HG02798 (cell line): ENCODE data around the gene PRRT1.

Source experiments
- ATAC-seq: cut with Tn5 transposase; IDR thresholded peaks from one replicate; pipeline ENCODE4 v1.9.1; 2021; ENCODE audit warnings: mild to moderate bottlenecking; ENCODE audit not compliant: unreplicated experiment, poor library complexity

The PRRT1 gene

DNA sequence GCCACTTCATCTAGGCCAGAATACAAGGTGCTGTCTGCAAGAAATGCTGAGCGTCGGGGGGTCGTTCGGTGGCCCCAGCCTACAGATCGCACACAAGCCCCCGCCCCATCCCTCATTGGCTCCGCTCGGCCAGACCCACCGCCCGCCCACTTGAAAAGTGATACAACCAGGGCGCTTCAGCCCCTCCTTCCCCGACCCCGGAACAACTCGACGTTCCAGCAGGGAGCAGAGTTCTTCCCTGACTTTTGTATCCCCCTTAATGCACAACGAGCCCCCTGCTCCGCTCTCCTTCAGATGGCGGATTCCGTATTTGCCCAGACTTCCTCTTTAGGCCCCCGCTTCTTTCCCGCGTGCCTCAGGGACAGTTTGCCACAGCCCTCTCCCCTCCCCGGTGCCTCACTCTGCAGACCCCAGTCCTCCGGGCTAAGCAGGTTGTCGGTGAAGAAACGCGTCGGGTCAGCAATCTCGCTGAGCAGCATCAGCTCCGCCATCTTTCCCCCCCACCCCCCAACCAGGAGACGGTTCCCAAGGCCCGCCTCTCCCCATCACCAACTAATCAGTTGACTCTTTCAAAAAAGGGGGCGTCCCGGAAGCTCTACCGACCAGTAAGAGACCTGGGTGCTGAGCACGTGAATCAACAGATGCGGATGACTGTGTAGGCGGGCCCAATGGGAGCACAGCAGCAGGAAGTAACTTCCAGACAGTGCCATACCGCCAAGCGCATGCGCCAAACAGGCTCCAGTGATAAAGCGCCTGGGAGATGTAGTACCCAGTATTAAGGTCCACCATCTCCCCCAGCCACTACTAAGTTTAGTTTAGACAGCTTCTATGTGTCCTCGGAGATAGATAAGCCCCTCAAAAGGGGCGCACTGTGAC, 23.8 kb downstream of the PRRT1 start, which contains the start of gene ATF6B:
Gene ATF6B, minus strand, starts transcription at position 530 of the 876 bp plus-strand sequence. Its CDS starts 39 bp downstream, at position 491.
- peak; percentile 89 for ATAC-seq

DNA sequence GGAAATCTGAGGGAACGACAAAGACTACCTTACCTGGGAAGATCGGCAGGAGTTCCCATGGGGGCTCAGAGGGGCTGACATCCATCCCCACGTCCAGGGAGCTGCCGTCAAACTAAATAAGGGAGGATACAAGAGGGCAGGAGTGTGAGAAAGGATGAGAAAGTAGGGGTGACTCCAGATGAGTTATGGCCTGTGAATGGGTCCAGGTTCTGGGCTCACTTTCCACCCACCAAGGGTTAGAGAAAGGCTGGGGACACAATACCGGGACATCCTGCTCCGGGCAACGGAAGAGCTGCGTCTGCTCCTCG, 24.4 kb downstream of the PRRT1 start:
- ATAC-seq, result no peak

DNA sequence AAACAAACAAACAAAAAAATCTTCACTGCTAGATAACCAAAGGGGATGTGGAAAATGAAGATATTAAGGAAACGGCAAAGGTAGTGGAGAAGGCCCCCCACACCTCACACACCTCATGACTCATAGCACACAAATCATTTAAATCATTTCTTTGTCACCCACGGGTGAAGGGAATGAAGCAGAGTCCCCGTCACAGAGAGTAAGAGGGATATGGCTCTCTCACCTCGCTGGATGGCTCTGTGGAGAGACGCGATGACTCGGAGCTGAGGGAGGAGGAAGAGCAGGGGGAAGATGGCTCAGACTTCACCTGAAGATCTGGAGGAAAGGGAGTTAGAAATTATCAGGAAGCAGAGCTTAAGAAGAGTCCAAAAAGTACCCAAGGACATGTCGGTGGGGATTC, 24.9 kb downstream of the PRRT1 start:
- no peak for ATAC-seq

DNA sequence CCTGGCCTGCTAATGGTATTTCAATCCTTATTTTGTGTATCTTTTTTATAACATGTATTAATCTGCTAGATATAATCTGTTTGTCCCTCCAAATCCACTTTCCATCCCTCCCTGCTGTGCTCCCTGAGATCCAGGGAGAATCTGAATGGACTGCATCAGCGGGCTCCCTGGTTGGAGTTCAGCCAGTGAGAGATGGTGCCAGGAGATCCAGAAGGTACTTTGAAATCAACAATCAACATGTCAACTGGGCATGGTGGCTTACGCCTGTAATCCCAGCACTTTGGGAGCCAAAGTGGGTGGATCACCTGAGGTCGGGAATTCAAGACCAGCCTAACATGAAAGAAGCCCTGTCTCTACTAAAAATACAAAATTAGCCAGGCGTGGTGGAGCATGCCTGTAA, 28.1 kb downstream of the PRRT1 start:
- ATAC-seq, result no peak

DNA sequence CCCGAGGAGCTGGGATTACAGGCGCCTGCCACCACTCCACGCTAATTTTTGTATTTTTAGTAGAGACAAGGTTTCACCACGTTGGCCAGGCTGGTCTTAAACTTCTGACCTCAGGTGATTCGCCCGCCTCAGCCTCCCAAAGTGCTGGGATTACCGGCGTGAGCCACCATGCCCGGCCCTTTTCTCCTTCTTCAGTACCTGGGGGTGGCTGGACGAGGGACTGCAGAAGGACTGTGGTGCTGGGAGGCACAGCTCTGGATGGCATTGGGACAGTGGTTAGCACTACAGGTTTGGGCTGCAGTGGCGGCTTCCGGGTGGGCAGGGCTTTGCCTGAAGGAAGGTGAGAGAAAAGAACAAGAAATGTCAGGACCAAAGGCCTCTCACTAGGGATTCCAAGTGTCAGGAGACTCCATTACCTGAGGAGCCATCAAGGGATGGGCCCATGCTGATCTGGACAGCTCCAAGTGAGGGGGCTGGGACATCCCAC, 31.1 kb downstream of the PRRT1 start:
- no peak for ATAC-seq

DNA sequence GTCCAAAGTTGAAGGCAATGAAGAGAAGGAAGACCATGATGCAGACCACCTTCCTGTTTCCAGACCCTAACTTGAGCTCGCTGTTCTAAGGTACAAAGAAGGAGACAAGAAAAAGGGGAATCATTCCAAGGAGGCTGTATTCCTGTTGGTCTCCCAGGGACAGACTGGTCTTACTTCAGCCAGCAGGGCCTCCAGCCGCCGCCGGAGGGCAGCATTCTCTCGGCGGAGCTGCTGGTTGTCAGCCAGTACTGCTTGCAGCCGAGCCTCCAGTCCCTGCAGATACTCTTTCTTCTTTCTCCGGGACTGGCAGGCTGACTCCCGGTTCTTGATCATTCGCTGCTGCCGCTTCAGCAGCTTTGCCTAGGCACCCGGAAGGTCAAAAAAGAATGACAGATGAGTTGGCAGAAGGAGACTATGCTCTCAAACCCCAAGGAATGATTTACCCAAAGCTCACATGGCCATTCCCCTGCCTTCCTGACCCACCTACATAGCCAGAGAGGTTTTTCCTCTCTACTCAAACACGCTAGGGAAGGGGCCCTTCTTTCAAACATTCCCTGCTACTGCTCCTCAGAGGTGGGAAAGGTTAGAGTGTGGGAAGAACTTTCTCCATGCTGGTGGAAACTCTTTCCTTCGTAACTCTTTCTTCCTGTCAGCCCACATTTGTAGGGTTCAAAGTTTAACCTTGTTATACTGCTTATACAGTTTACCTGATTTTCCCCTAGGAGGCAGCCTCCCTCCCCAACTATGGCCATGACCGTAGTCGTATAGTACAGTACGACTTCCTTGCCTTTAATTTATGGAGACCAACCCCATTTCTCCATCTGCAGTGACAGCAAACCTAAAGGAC, 32.7 kb downstream of the PRRT1 start:
- peak; percentile 58 for ATAC-seq

DNA sequence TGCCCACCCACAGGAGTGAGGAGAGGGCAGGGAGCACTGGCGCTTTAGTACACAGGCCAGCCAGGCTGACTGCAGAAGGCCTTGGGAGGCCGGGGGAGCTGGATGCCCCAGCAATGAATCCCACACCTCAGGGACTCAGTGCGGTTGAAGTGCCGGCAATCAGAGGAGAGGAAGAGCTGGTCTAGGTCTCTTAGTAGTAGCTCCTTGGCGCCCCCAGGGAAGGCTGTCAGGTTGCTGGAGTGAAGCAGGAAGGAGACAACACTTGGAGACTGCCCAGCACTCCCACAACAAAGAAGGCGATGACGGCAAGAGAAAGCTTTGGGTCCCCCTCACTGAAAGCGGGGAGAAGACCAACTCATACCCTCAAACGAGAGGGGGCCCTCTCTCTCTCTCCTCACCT, 34.3 kb downstream of the PRRT1 start:
- ATAC-seq, result no peak

DNA sequence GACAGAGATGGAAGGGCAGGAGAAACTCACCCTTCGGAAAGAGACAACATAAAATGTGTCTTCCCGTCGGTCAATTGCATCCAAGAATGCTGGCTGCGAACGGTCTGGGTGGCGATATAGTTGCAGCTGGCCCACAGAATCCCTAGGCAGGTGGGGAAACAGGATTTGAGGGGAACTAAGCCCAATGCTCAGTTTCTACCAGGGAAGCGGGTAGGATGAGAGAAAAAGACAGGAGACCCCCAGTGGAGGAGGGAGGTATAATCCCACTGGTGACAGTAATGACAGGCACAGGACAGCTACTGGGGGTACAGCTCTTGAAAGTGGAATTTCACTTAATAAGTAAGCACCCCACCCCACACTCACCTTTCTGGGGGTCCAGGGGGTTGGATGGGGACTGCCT, 35.1 kb downstream of the PRRT1 start:
- ATAC-seq, result no peak

DNA sequence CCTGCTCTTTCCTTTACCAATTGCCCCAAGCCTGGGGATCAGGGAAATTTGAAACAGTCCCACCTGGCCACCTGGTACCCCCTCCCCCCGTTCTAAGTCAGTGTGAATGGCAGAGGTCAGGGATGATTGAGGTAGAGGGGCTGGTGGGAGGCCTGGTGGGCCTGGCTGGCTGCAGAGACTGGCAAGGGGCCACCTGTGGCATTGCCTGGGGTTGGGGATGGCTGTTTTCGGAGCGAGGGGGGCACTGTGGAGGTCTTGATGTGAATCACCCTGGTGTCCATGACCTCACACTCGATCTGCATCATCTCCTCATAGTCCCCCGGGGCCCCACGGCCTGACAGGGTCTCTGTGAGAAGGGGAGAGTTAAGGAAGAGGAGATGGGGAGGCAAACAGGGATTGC, 36.1 kb downstream of the PRRT1 start:
- ATAC-seq, result no peak

DNA sequence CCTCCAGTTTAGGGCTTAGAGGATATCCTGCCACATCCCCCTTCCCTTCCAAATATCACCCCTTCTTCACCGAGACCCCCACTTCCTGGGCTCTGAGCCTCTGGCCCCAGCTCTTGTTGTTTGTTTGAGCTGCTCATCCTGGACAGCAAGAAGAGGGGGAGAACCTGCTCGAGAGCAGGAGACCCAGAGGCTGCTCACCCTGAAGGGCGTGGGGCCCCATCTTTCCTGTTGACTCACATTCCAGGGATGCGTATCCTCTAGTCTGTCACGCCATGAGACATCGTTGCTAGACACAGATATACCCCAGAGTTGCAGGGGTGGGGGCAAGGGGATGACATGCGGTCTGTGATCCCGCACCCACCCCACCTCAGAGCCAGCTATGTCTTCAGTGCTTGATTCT, 36.9 kb downstream of the PRRT1 start:
- no peak for ATAC-seq

DNA sequence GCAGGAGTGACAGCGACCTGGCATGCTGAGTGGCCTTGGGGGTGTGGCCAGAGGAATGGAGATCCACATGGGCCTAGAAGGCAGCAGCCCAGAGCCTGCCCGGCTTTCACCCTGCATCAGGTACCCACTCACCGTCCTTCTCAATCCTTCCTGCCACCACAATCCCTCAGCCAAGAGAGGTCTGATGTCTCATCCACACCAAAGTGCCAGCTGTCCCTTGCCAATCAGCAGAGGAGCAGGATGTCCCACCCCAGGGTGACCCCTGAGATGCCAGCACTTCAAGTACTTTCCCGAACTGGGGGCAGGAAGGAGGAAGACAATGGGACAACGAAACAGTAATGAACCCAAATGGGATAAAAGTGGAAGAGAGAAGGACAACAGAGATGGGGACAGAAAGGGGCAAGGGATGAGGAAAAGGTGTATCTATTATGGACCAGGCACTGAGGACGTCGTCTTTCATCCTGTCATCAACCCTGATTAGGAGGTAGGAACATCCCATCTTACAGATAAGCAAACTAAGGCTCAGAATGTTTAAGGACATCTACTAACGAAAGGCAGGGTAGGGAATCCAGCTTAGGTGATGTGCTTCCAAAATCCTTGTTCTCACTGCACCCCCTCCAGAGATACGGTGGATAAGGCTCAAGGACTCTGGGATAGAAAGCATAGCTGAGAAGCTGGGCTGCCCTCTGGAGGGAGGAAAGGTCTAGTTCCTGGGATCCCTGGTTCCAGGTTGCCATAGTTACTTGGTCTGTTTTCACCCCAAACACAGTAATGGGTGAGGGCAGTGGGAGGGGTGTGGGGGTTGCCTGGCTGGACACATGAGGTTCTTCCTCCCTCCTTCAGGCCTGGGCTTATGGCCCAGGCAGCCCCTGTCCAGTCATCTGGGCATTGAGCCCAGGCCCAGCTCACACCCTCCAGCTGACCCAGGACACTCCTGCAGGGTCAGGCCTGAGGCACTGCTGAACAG, 38.1 kb downstream of the PRRT1 start:
- no peak for ATAC-seq

DNA sequence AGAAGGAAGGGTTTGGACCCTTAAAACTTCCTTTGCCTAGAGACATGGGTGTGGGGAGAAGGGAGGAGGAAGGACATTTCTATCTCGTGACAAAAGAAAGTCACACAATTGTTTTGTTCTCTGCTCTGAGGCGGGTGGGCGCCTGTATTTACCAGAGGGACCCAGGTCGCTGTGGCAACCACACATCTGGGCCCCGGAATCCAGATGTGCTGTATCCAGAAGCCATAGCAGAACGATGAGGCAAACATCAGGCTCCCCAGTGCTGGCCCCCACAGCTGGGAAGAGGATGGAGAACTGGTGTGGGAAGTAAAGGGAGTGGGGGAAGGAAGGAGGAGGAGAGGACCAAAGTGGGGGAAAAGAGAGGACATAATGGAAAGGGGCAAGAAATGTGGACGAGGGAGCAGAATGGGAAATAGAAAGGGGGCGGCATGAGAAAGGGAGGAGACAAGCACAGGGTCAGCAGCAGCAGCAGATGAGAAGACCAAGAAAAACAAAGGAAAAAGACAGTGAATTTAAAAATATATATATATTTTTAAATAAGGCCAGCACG, 39.2 kb downstream of the PRRT1 start:
- no peak for ATAC-seq

DNA sequence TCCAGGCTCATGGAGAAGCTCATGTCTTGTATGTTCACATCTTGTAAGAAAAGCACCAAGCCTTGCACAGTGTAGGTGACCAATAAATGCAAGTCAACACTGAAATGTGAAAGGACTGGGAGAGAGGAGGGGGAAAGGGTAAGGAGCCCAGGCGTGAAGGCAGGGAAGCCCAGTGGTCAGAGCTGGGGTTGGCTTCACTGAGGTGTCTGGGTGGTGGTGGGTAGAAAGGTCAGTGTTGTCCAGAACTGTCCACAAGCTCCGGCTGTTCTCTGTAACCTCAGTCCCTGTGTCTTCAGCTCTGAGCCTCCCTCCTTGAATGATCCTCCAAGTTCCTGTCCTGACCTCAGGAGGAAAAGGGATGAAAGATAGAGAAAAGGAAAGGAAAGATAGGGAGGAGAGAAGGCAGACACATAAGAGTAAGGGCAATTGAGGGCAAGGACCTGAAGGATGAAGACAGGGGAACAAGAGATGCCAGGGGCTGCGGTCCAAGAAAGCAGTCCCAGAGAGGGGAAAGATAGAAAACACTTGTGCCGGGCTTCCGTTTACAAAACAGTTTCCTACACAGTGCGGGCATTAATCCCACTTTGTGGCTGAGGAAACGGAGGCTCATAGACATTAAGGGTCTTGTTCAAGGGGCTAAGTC, 40.2 kb downstream of the PRRT1 start:
- no peak for ATAC-seq

DNA sequence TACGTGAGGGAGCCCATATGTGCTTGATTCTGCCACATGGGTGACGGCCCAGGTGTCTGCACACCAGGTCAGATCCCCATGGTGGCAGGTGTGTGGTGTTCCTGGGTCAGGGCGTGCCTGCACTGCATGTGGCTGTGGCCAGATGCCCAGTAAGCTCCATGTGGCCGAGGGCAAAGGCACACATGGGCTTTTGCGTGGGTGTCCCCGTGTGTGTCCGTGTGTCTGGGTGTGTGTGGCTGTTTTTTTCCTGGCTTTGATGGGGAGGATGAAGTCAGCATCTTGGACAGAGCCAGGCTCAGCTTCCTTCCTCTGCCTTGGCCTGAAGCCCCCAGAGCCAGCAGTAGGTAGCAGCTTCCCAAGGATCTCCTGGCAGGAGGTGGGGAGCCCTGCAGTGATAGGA, 41.1 kb downstream of the PRRT1 start:
- ATAC-seq, result no peak

DNA sequence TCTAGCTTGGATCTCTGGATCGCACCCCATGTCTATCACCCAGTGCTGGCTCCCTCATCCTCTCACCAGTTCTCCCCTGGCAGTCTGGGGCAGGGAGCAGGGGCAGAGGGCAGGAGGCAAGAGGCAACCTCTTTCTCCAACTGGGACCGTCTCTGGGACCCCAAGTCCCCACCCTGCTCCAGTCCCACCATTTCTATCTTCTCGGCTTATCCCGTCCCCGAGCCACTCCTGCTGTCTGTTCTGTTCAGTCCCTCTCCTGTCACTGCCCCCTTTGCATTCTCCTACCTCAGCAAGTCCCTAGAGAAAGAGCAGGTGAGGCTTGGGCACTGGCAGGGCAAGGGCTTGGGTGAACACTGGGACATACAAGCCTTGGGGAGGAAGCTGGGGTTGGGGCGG, 42.0 kb downstream of the PRRT1 start:
- ATAC-seq, result no peak

DNA sequence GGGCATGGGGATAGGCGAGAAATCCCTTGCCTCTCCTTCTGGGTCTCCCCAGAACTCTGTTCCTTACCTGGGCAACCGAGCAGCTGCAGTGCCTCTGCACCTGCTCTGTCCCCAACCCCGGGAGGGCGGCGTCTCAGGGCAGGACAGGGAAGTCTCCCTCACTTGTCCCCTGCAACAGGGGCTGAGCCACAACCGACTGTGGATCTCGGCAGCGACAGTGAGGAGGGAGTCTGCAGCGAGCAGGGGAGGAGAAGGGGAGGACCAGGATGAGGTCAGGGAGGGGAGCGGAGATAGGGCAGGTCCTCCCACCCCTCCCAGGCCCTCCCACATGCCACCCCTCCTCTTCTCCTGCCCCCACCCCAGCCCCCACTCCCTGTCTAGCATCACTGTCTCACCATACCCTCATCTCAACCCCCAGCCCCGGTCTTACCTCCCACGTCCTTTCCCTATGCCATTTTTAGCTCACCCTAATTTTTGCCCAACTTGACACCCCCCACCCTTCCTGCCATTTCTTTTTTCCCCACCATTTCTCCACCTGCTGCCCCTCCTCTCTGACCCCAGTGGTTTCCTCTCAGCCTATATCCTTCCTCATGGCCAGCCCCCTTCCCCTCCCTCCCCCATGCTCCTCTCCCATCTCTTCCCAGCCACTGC, 42.5 kb downstream of the PRRT1 start, which contains the start of gene TNXB:
Gene TNXB, minus strand, starts transcription at position 225 of the 651 bp plus-strand sequence. CDS start 11,140 bp downstream, outside the sequence.
- ATAC-seq, result no peak

DNA sequence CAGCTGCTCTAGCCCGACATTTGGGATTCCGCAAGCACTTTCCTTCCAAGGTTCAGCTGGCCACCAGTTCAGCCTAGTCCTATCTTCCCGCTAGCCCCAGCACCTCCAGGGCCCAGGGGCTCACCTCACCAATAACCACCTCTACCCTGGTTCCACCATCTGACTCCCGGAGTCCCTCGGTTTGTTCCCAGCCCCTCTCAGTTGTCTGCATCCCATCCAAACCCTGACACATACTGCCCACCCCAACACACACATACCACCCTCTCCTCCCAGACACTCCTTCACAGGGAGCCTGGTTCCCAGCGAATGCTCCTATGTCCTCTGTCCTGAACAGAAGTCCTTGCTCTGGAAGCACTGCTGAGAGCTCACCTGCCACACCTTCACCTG, 43.0 kb downstream of the PRRT1 start:
- ATAC-seq, result no peak

DNA sequence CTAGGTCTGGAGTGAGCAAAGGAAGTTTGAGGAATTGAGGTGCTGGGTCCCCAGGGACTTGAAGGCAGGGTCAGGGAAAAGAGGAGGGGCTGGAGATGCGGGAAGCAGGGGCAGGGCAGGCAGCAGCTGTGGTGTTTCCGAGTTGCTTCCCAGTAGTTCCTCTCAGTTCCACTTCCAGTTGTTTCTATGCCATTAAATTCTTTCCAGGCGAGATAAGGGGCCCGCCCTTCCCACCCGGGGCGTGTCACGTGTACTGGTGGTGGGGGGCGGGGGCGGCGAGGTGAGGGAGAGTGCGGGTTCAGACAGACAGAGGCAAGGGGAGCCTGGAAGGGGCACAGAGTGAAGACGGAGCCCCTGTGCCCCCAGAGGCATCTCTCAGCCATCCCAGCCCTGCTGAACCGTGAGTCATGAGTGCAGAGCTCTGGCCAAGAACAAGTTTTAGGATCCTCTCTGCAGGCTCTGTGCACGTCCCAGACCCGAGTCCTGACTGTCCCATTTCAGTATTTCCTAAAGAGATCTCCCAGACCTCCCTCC, 43.6 kb downstream of the PRRT1 start:
- no peak for ATAC-seq

DNA sequence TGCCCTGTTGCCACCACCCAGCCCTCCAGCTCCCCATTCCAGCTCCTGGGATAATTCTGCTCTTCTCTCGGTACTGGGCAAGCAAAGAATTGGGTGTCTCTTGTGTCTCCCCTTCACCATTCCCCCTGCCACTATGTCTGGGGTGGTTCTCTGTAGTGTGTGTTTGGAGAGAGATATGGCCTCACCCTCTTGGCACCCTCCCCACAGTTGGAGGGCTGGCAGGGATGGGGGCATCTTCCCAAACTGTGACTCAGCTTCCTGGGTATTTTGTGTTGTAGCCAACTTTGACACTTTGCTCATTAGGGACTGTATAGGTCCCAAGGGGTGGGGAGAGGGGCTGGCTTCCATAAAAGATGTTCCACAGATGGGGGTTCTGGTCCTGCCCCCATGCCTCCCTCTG, 44.3 kb downstream of the PRRT1 start:
- ATAC-seq, result no peak
